GM23338 (cell line): ENCODE data around the gene CLASRP. TPM values are rescaled to one million over a fixed set of nuclear protein-coding genes. Genes with fewer than 3 reads are reported as not detected.

Source experiments
- ATAC-seq: fragments of 200-7000 bp; cut with Tn5 transposase; 3 replicates; pipeline ENCODE4 v1.9.1; 2020
- DNase-seq: peaks from one replicate; pipeline ENCODE4 v3.0.0-alpha.2; 2015; ENCODE audit warnings: low spot score
- H2AFZ ChIP-seq: fragments of 200-600 bp; sonication (generic); 2 replicates; pipeline ENCODE4 v1.8.0; 2016; ENCODE audit warnings: antibody characterized with exemption, mild to moderate bottlenecking, moderate library complexity
- H3F3A ChIP-seq: fragments of 200-600 bp; sonication (generic); replicated peaks from 2 replicates; pipeline ENCODE4 v1.8.0; 2017; ENCODE audit warnings: antibody characterized with exemption, mixed run types, low read depth
- H3K27ac ChIP-seq: fragments of 200-600 bp; sonication (generic); 2 replicates; pipeline ENCODE4 v1.6.1; 2016; ENCODE audit warnings: low read depth
- H3K27me3 ChIP-seq: fragments of 200-600 bp; sonication (generic); 2 replicates; pipeline ENCODE4 v1.8.0; 2016; ENCODE audit warnings: mild to moderate bottlenecking, mixed run types, moderate library complexity; ENCODE audit not compliant: insufficient read depth
- H3K36me3 ChIP-seq: fragments of 200-600 bp; sonication (generic); 2 replicates; pipeline ENCODE4 v1.8.0; 2016; ENCODE audit warnings: mild to moderate bottlenecking; ENCODE audit not compliant: insufficient read depth
- H3K4me1 ChIP-seq: fragments of 200-600 bp; sonication (generic); 2 replicates; pipeline ENCODE4 v1.8.0; 2016; ENCODE audit warnings: mild to moderate bottlenecking, moderate library complexity; ENCODE audit not compliant: insufficient read depth
- H3K4me2 ChIP-seq: fragments of 200-600 bp; sonication (generic); 2 replicates; pipeline ENCODE4 v1.7.1; 2017; ENCODE audit warnings: mixed run types
- H3K4me3 ChIP-seq: fragments of 200-600 bp; sonication (generic); 2 replicates; pipeline ENCODE4 v1.6.1; 2016; ENCODE audit warnings: mixed run types
- H3K79me2 ChIP-seq: fragments of 200-600 bp; sonication (generic); replicated peaks from 2 replicates; pipeline ENCODE4 v1.8.0; 2017; ENCODE audit warnings: mild to moderate bottlenecking; ENCODE audit not compliant: insufficient read depth
- H3K9me2 ChIP-seq: fragments of 200-600 bp; sonication (generic); 2 replicates; pipeline ENCODE4 v1.8.0; 2017; ENCODE audit not compliant: insufficient read depth
- H4K20me1 ChIP-seq: fragments of 200-600 bp; sonication (generic); replicated peaks from 2 replicates; pipeline ENCODE4 v1.8.0; 2017; ENCODE audit warnings: mild to moderate bottlenecking; ENCODE audit not compliant: insufficient read depth
- H3K27ac Mint-ChIP-seq: 2 replicates; pipeline ENCODE4 v1.8.0; 2020; ENCODE audit warnings: inconsistent platforms, mild to moderate bottlenecking, moderate library complexity, mixed read lengths
- H3K27me3 Mint-ChIP-seq: 3 replicates; pipeline ENCODE4 v1.8.0; 2022; ENCODE audit warnings: low read depth, mild to moderate bottlenecking, moderate library complexity, mixed read lengths, inconsistent platforms; ENCODE audit not compliant: insufficient read depth, poor library complexity
- H3K36me3 Mint-ChIP-seq: 3 replicates; pipeline ENCODE4 v1.8.0; 2021; ENCODE audit warnings: low read depth, mild to moderate bottlenecking, inconsistent platforms, moderate library complexity, mixed read lengths
- H3K4me1 Mint-ChIP-seq: 3 replicates; pipeline ENCODE4 v1.8.0; 2020; ENCODE audit warnings: mild to moderate bottlenecking, inconsistent platforms, mixed read lengths
- H3K4me3 Mint-ChIP-seq: 3 replicates; pipeline ENCODE4 v1.8.0; 2021; ENCODE audit warnings: moderate library complexity, mild to moderate bottlenecking, inconsistent platforms, mixed read lengths
- H3K9me3 Mint-ChIP-seq: 3 replicates; pipeline ENCODE4 v1.8.0; 2020; ENCODE audit warnings: moderate library complexity, mild to moderate bottlenecking, inconsistent platforms, mixed read lengths
- CREB1 ChIP-seq: fragments of 250-450 bp; sonication (Bioruptor Pico); IDR thresholded peaks from 2 replicates; pipeline ENCODE4 v1.5.0; 2020; ENCODE audit warnings: low read depth, mild to moderate bottlenecking, moderate library complexity
- EZH2 ChIP-seq: fragments of 200-600 bp; sonication (generic); IDR thresholded peaks from one replicate; pipeline ENCODE4 v1.8.0; 2017; ENCODE audit warnings: antibody characterized with exemption, mild to moderate bottlenecking, low read depth; ENCODE audit not compliant: unreplicated experiment
- EZH2phosphoT487 ChIP-seq: fragments of 200-600 bp; sonication (generic); IDR thresholded peaks from one replicate; pipeline ENCODE4 v1.8.1; 2018; ENCODE audit warnings: antibody characterized with exemption; ENCODE audit not compliant: unreplicated experiment
- JUNB ChIP-seq: IDR thresholded peaks from one replicate; pipeline ENCODE4 v1.6.1; 2016; ENCODE audit warnings: antibody characterized with exemption; ENCODE audit not compliant: unreplicated experiment
- NANOG ChIP-seq: IDR thresholded peaks from 2 replicates; pipeline ENCODE4 v1.6.1; 2016; ENCODE audit warnings: antibody characterized with exemption, borderline replicate concordance
- POLR2AphosphoS5 ChIP-seq: IDR thresholded peaks from 2 replicates; pipeline ENCODE4 v1.6.1; 2016; ENCODE audit warnings: antibody characterized with exemption, low read depth
- STAT1 ChIP-seq: IDR thresholded peaks from one replicate; pipeline ENCODE4 v1.6.1; 2016; ENCODE audit warnings: antibody characterized with exemption; ENCODE audit not compliant: unreplicated experiment
- ZNF114 ChIP-seq: fragments of 250-450 bp; sonication (Bioruptor Pico); IDR thresholded peaks from 2 replicates; pipeline ENCODE4 v1.5.0; 2020; ENCODE audit warnings: mild to moderate bottlenecking, moderate library complexity
- ZNF331 ChIP-seq: fragments of 250-450 bp; sonication (Bioruptor Pico); IDR thresholded peaks from 2 replicates; pipeline ENCODE4 v1.5.0; 2020; ENCODE audit warnings: low read depth, mild to moderate bottlenecking, moderate library complexity
- polyA plus RNA-seq: library from polyadenylated mRNA; unstranded; fragments of >200 nt; fragmentation: Nextera tagmentation; extraction: Ambion mirVana; gene quantifications from 2 replicates; pipeline ENCODE4 v1.2.1, GENCODE V29; 2016
- total RNA-seq: library from RNA; depleted of rRNA; stranded (reverse); fragments of >200 nt; shearing (Covaris generic); gene quantifications from 2 replicates; pipeline ENCODE4 v1.2.3, GENCODE V29; 2014
- TF ChIP-seq, protein P1 (sequence below): IDR thresholded peaks from 2 replicates; pipeline ENCODE4 v1.6.1; 2016; ENCODE audit warnings: antibody characterized with exemption
- TF ChIP-seq, protein P2 (sequence below), 2 experiments: fragments of 200-600 bp in 1 of 2; sonication (generic) in 1 of 2; conservative IDR thresholded peaks; 2 replicates each; pipeline versions ENCODE4 v1.5.1 to v1.6.1; 2016 to 2017; ENCODE audit warnings: antibody characterized with exemption in 2 of 2, low read depth in 2 of 2, mild to moderate bottlenecking in 2 of 2, moderate library complexity in 1 of 2
- TF ChIP-seq, protein P3 (sequence below): IDR thresholded peaks from one replicate; pipeline ENCODE4 v1.6.1; 2018; ENCODE audit warnings: antibody characterized with exemption; ENCODE audit not compliant: unreplicated experiment

Gene CLASRP
- total and polyA plus RNA-seq, 2 experiments from 2014 or later: 27.1 to 78.7 TPM

GRCh38 chr19:45079063-45079910, 40.4 kb downstream of the CLASRP start, which contains the start of gene GEMIN7:
Gene GEMIN7 (plus strand): TSS chr19:45079260. CDS start chr19:45090115, 10,855 bp downstream.
- peak within 1 kb of the TSS; percentile 85 for H3K4me3 ChIP-seq
- ATAC-seq (peak; percentile 52), DNase-seq (peak; percentile 93)
- no peaks in the 10 kb centered on the region; the same call in 1 of the 2 replicates for H3K36me3 ChIP-seq
- peaks cover 60% of the 10 kb centered on the region for H3K79me2 ChIP-seq
- Mint-ChIP-seq H3K27me3 (peaks cover 14% of the 10 kb centered on the region), H3K9me3 (peaks cover 2% of the 10 kb centered on the region; the same call in 1 of the 3 replicates), H3K27ac (peak within 1 kb of the TSS; percentile 99), H3K4me3 (peak within 1 kb of the TSS; percentile 98), H3K36me3 (peaks cover 26% of the 10 kb centered on the region), H3K4me1 (peaks cover 45% of the 10 kb centered on the region)
- H3K27ac ChIP-seq: peak within 1 kb of the TSS; percentile 99
- no peaks in the 10 kb centered on the region for H3K9me2 ChIP-seq
- peak within 1 kb of the TSS; percentile 98 for H3K4me2 ChIP-seq
- TF ChIP-seq EZH2phosphoT487: no peak
- TF ChIP-seq POLR2AphosphoS5: peak; percentile 62
- no peak for TF ChIP-seq EZH2
- TF ChIP-seq NANOG: 0 out of 2 replicates have a peak, but pooled peaks have one; percentile 11
- TF ChIP-seq, protein P1, sequence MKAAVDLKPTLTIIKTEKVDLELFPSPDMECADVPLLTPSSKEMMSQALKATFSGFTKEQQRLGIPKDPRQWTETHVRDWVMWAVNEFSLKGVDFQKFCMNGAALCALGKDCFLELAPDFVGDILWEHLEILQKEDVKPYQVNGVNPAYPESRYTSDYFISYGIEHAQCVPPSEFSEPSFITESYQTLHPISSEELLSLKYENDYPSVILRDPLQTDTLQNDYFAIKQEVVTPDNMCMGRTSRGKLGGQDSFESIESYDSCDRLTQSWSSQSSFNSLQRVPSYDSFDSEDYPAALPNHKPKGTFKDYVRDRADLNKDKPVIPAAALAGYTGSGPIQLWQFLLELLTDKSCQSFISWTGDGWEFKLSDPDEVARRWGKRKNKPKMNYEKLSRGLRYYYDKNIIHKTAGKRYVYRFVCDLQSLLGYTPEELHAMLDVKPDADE: peak; percentile 42; the same call in 1 of the 2 replicates
- TF ChIP-seq, protein P2, sequence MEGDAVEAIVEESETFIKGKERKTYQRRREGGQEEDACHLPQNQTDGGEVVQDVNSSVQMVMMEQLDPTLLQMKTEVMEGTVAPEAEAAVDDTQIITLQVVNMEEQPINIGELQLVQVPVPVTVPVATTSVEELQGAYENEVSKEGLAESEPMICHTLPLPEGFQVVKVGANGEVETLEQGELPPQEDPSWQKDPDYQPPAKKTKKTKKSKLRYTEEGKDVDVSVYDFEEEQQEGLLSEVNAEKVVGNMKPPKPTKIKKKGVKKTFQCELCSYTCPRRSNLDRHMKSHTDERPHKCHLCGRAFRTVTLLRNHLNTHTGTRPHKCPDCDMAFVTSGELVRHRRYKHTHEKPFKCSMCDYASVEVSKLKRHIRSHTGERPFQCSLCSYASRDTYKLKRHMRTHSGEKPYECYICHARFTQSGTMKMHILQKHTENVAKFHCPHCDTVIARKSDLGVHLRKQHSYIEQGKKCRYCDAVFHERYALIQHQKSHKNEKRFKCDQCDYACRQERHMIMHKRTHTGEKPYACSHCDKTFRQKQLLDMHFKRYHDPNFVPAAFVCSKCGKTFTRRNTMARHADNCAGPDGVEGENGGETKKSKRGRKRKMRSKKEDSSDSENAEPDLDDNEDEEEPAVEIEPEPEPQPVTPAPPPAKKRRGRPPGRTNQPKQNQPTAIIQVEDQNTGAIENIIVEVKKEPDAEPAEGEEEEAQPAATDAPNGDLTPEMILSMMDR (conservative IDR thresholded peaks at IDR 0.05; ENCODE audit: low read depth in 2 of 2): no peak
- no peak for TF ChIP-seq ZNF114 (CRISPR knock-in tag)
- TF ChIP-seq CREB1 (CRISPR knock-in tag): peak; percentile 80
- H3F3A ChIP-seq: peaks cover 38% of the 10 kb centered on the region
- H3K4me1 ChIP-seq: peaks cover 49% of the 10 kb centered on the region
- H4K20me1 ChIP-seq: peaks cover 14% of the 10 kb centered on the region; the same call in 1 of the 2 replicates
- no peak within 1 kb of the TSS; the same call in 1 of the 2 replicates for H2AFZ ChIP-seq
- no peaks in the 10 kb centered on the region for H3K27me3 ChIP-seq

DNA sequence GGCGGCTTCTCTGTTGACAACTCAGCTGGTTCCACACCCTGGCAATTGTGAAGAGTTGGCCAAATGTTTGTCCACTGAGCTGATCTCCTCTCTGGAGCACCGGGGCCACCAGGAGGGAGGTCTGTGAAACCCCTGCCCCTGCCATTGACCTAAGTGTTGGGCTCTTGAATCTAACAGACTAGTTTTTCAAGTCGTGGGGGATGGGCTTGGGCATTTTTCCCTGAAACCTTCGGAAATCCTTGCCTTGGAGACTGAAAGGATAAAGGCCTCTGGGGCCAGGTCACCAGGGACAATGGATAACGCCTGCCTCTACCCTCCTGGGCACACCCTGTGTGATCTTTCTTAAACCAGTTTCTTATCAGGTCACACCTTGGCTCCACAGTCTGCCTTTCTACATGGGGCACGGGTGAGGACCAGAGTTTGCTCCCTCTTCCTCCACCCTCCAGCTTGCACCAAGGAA, 41.1 kb downstream of the CLASRP start:
- Histone ChIP-seq H3K27ac (peak overlapping the region; percentile 99), H3K79me2 (peaks cover 60% of the 10 kb centered on the region), H3K36me3 (no peaks in the 10 kb centered on the region; the same call in 1 of the 2 replicates), H3F3A (peaks cover 32% of the 10 kb centered on the region), H3K27me3 (no peaks in the 10 kb centered on the region), H4K20me1 (0 out of 2 replicates have a peak, but pooled peaks cover 10% of the 10 kb centered on the region), H2AFZ (no peak overlapping the region), H3K4me1 (peaks cover 42% of the 10 kb centered on the region), H3K4me2 (peak overlapping the region; percentile 98), H3K9me2 (no peaks in the 10 kb centered on the region), H3K4me3 (peak overlapping the region; percentile 85)
- peak; percentile 81 for DNase-seq
- peaks cover 2% of the 10 kb centered on the region; the same call in 1 of the 3 replicates for H3K9me3 Mint-ChIP-seq
- H3K36me3 Mint-ChIP-seq: peaks cover 21% of the 10 kb centered on the region
- peak overlapping the region; percentile 98 for H3K4me3 Mint-ChIP-seq
- peaks cover 10% of the 10 kb centered on the region for H3K27me3 Mint-ChIP-seq
- H3K4me1 Mint-ChIP-seq: peaks cover 39% of the 10 kb centered on the region
- ATAC-seq: peak; percentile 3
- H3K27ac Mint-ChIP-seq: peak overlapping the region; percentile 99
- TF ChIP-seq POLR2AphosphoS5: no peak
- TF ChIP-seq, protein P2 (conservative IDR thresholded peaks at IDR 0.05; ENCODE audit: low read depth in 2 of 2): no peak
- TF ChIP-seq, protein P3, sequence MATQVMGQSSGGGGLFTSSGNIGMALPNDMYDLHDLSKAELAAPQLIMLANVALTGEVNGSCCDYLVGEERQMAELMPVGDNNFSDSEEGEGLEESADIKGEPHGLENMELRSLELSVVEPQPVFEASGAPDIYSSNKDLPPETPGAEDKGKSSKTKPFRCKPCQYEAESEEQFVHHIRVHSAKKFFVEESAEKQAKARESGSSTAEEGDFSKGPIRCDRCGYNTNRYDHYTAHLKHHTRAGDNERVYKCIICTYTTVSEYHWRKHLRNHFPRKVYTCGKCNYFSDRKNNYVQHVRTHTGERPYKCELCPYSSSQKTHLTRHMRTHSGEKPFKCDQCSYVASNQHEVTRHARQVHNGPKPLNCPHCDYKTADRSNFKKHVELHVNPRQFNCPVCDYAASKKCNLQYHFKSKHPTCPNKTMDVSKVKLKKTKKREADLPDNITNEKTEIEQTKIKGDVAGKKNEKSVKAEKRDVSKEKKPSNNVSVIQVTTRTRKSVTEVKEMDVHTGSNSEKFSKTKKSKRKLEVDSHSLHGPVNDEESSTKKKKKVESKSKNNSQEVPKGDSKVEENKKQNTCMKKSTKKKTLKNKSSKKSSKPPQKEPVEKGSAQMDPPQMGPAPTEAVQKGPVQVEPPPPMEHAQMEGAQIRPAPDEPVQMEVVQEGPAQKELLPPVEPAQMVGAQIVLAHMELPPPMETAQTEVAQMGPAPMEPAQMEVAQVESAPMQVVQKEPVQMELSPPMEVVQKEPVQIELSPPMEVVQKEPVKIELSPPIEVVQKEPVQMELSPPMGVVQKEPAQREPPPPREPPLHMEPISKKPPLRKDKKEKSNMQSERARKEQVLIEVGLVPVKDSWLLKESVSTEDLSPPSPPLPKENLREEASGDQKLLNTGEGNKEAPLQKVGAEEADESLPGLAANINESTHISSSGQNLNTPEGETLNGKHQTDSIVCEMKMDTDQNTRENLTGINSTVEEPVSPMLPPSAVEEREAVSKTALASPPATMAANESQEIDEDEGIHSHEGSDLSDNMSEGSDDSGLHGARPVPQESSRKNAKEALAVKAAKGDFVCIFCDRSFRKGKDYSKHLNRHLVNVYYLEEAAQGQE: no peak
- TF ChIP-seq NANOG: no peak
- TF ChIP-seq ZNF114 (CRISPR knock-in tag): no peak
- no peak for TF ChIP-seq JUNB
- no peak for TF ChIP-seq ZNF331
- no peak for TF ChIP-seq STAT1
- TF ChIP-seq, protein P1: no peak
